HG02884 (cell line): ENCODE data around the gene TRAPPC10.
"Not testable (repeated sequence)": the region's sequence is repeated elsewhere in the genome, so short reads cannot be mapped to it uniquely, and the experiment has no call there.

ENCODE experiments used
- ATAC-seq: cut with Tn5 transposase; IDR thresholded peaks from one replicate; pipeline ENCODE4 v1.9.1; 2021; ENCODE audit warnings: mild to moderate bottlenecking, moderate library complexity; ENCODE audit not compliant: unreplicated experiment

Gene TRAPPC10

GRCh38 chr21:44084496-44085241, 72.6 kb downstream of the TRAPPC10 start:
- ATAC-seq = no peak

- no peak for ATAC-seq
Measured at GRCh38 chr21:44085491-44086321, 73.6 kb downstream of the TRAPPC10 start.

GRCh38 chr21:44086636-44087425, 74.7 kb downstream of the TRAPPC10 start:
- ATAC-seq = no peak

GRCh38 chr21:44087426-44088400, 75.6 kb downstream of the TRAPPC10 start:
- no peak for ATAC-seq

- ATAC-seq = no peak
Measured at GRCh38 chr21:44088401-44088780, 76.3 kb downstream of the TRAPPC10 start.

GRCh38 chr21:44089001-44089911, 77.1 kb downstream of the TRAPPC10 start:
- ATAC-seq = no peak

- ATAC-seq = no peak
Measured at GRCh38 chr21:44090325-44090724, 78.2 kb downstream of the TRAPPC10 start.

GRCh38 chr21:44092211-44092610, 80.1 kb downstream of the TRAPPC10 start:
- no peak for ATAC-seq

- ATAC-seq = no peak
Measured at GRCh38 chr21:44093761-44094160, 81.7 kb downstream of the TRAPPC10 start.

- no peak for ATAC-seq
Measured at GRCh38 chr21:44094832-44095231, 82.7 kb downstream of the TRAPPC10 start.

- not testable (repeated sequence) for ATAC-seq
Measured at GRCh38 chr21:44098507-44098906, 86.4 kb downstream of the TRAPPC10 start.

GRCh38 chr21:44098964-44099363, 86.9 kb downstream of the TRAPPC10 start:
- not testable (repeated sequence) for ATAC-seq

- ATAC-seq = peak; percentile 52
Measured at GRCh38 chr21:44107026-44107501, 95.0 kb downstream of the TRAPPC10 start, which contains the start of gene PWP2. Gene PWP2 (plus strand): TSS chr21:44107399. CDS start chr21:44107417, 18 bp downstream.

GRCh38 chr21:44107589-44107988, 95.5 kb downstream of the TRAPPC10 start:
- peak; percentile 3 for ATAC-seq

- not testable (repeated sequence) for ATAC-seq
Measured at GRCh38 chr21:44113702-44114371, 101.7 kb downstream of the TRAPPC10 start.

GRCh38 chr21:44122131-44122530, 110.0 kb downstream of the TRAPPC10 start:
- ATAC-seq = not testable (repeated sequence)

GRCh38 chr21:44127827-44128226, 115.7 kb downstream of the TRAPPC10 start:
- ATAC-seq = not testable (repeated sequence)

GRCh38 chr21:44133715-44134057, 121.6 kb downstream of the TRAPPC10 start:
- ATAC-seq = not testable (repeated sequence)
